K562 (cell line): Measurements from ENCODE around the gene FGFBP2. TPM values are rescaled to one million over a fixed set of nuclear protein-coding genes. Genes with fewer than 3 reads are reported as not detected.

Experiments used
- ATAC-seq: fragments of 200-7000 bp; cut with Tn5 transposase; 3 replicates; pipeline ENCODE4 v1.9.1; 2020; ENCODE audit warnings: moderate library complexity
- BruUV-seq: library from RNA; stranded (reverse); fragments of 400-500 nt; replicated peaks from 2 replicates; lab custom pipeline; 2021; lab: Mats Ljungman, UMichigan
- CTCF ChIA-PET: fragments of 300-600 bp; formaldehyde crosslinking; extraction: SDS; loops from one replicate; lab custom pipeline; 2021; ENCODE audit warnings: low intra/inter-chr PET ratio; lab: Yijun Ruan, JAX
- POLR2A ChIA-PET: fragments of 300-600, 350-650 bp; sonication (Branson Sonifier 250); formaldehyde crosslinking; extraction: SDS; loops from one replicate; lab custom pipeline; 2021; ENCODE audit warnings: antibody characterized with exemption, inconsistent platforms; lab: Yijun Ruan, JAX
- DNase-seq, 4 experiments: peaks; one replicate each; pipeline versions ENCODE4 v3.0.0 to v3.0.0-alpha.2; 2011 to 2018; ENCODE audit warnings: low spot score in 3 of 4, mixed read lengths in 3 of 4; ENCODE audit errors: extremely low read depth in 1 of 4
- FAIRE-seq: peaks from 2 replicates; lab custom pipeline; 2011; peaks lifted over from hg19 to GRCh38; lab: Jason Lieb, UNC
- H2AFZ ChIP-seq: 2 replicates; pipeline ENCODE4 v1.6.0; 2011; ENCODE audit warnings: low read depth, low read length, control low read depth, inconsistent platforms
- H3K27ac ChIP-seq: fragments of 200-600 bp; 3 replicates; pipeline ENCODE4 v1.8.0; 2011; ENCODE audit warnings: low read depth, mild to moderate bottlenecking, control low read depth, inconsistent platforms, low read length, moderate library complexity, mixed read lengths; ENCODE audit errors: extremely low read depth
- H3K27me3 ChIP-seq, 2 experiments: fragments of 300-600 bp in 1 of 2; 2 replicates in 1 of 2; 3 replicates in 1 of 2; pipeline versions ENCODE4 v1.6.0 to v1.8.0; 2011; ENCODE audit warnings: inconsistent platforms in 2 of 2, low read length in 2 of 2, mild to moderate bottlenecking in 1 of 2, mixed read lengths in 1 of 2, moderate library complexity in 1 of 2; ENCODE audit not compliant: control insufficient read depth in 2 of 2, insufficient read depth in 2 of 2
- H3K36me3 ChIP-seq: fragments of 300-600 bp; 3 replicates; pipeline ENCODE4 v1.8.0; 2011; ENCODE audit warnings: mild to moderate bottlenecking, low read length, inconsistent platforms; ENCODE audit not compliant: control insufficient read depth, insufficient read depth
- H3K4me1 ChIP-seq, 2 experiments: fragments of 200-600 bp in 1 of 2; replicated peaks in 1 of 2; 2 replicates in 1 of 2; 3 replicates in 1 of 2; pipeline versions ENCODE4 v1.5.1 to v1.8.0; 2011; ENCODE audit warnings: inconsistent platforms in 2 of 2, low read length in 2 of 2, mild to moderate bottlenecking in 1 of 2, mixed read lengths in 1 of 2, moderate library complexity in 1 of 2; ENCODE audit not compliant: control insufficient read depth in 2 of 2, insufficient read depth in 2 of 2
- H3K4me2 ChIP-seq: 2 replicates; pipeline ENCODE4 v1.6.1; 2011; ENCODE audit warnings: low read length, control low read depth, inconsistent platforms, mixed read lengths; ENCODE audit not compliant: insufficient read depth
- H3K4me3 ChIP-seq: fragments of 200-600 bp; sonication (generic), shearing (Covaris generic); 2 replicates; pipeline ENCODE4 v1.5.1; 2016; ENCODE audit warnings: control low read depth, inconsistent platforms
- H3K79me2 ChIP-seq: fragments of 200-600 bp; 3 replicates; pipeline ENCODE4 v1.8.0; 2011; ENCODE audit warnings: low read length, inconsistent platforms; ENCODE audit not compliant: control insufficient read depth, insufficient read depth
- H3K9ac ChIP-seq, 2 experiments: 2 replicates each; pipeline versions ENCODE4 v1.6.0 to v1.6.1; 2011; ENCODE audit warnings: low read depth in 2 of 2, low read length in 2 of 2, control low read depth in 1 of 2, inconsistent platforms in 1 of 2, mild to moderate bottlenecking in 1 of 2, mixed read lengths in 1 of 2; ENCODE audit not compliant: insufficient read depth in 1 of 2
- H3K9me1 ChIP-seq: one replicate; pipeline ENCODE4 v1.6.0; 2011; ENCODE audit warnings: inconsistent platforms, mild to moderate bottlenecking, low read length, moderate library complexity; ENCODE audit not compliant: control insufficient read depth, insufficient read depth
- H3K9me3 ChIP-seq: replicated peaks from 2 replicates; pipeline ENCODE4 v1.5.1; 2011; ENCODE audit warnings: low read depth, low read length, inconsistent platforms; ENCODE audit not compliant: control insufficient read depth, insufficient read depth
- H4K20me1 ChIP-seq: replicated peaks from 2 replicates; pipeline ENCODE4 v1.6.1; 2011; ENCODE audit warnings: low read length, inconsistent platforms, mixed read lengths; ENCODE audit not compliant: control insufficient read depth, insufficient read depth
- ARID1B ChIP-seq: fragments of 450-650 bp; IDR thresholded peaks from 2 replicates; pipeline ENCODE4 v1.6.1; 2016; ENCODE audit warnings: antibody characterized with exemption, mild to moderate bottlenecking, inconsistent platforms
- ETV5 ChIP-seq: sonication (generic); formaldehyde crosslinking; IDR thresholded peaks from 2 replicates; pipeline ENCODE4 v1.4.0; 2020; ENCODE audit warnings: low read depth, mild to moderate bottlenecking, missing genetic modification reagents
- GABPB2 ChIP-seq: fragments of 250-450 bp; sonication (Bioruptor Pico); conservative IDR thresholded peaks from 2 replicates; pipeline ENCODE4 v1.5.1; 2021; ENCODE audit warnings: mild to moderate bottlenecking
- KLF1 ChIP-seq: fragments of 450-650 bp; IDR thresholded peaks from 2 replicates; pipeline ENCODE4 v1.6.1; 2016; ENCODE audit warnings: missing genetic modification characterization, missing compliant biosample characterization
- PCBP1 ChIP-seq: fragments of 200-400 bp; formaldehyde crosslinking; IDR thresholded peaks from 2 replicates; pipeline ENCODE4 v1.6.1; 2018; ENCODE audit warnings: mild to moderate bottlenecking, low read depth, low read length; ENCODE audit not compliant: poor library complexity, severe bottlenecking
- POLR3G ChIP-seq: IDR thresholded peaks from 2 replicates; pipeline ENCODE4 v1.6.1; 2011; ENCODE audit not compliant: insufficient read length, insufficient replicate concordance; ENCODE audit errors: extremely low read depth
- ZNF232 ChIP-seq: sonication (generic); formaldehyde crosslinking; IDR thresholded peaks from 2 replicates; pipeline ENCODE4 v1.8.0; 2022; ENCODE audit warnings: mild to moderate bottlenecking, missing genetic modification reagents
- ZNF24 ChIP-seq: fragments of 450-650 bp; IDR thresholded peaks from 2 replicates; pipeline ENCODE4 v1.6.1; 2016
- ZNF57 ChIP-seq: fragments of 450-650 bp; formaldehyde crosslinking; IDR thresholded peaks from 2 replicates; pipeline ENCODE4 v1.4.0; 2020; ENCODE audit warnings: mild to moderate bottlenecking, moderate library complexity
- WGBS: fragments of 100-300 bp; shearing (Covaris generic); methylation state at CpG from one replicate; pipeline ENCODE4 v1.1.6; 2016; ENCODE audit warnings: low coverage, mixed read lengths; ENCODE audit not compliant: insufficient coverage; ENCODE audit errors: missing lambda C conversion rate; 5-methylcytosine and 5-hydroxymethylcytosine counted together
- in situ Hi-C: fragments of 300-500 bp; cut with MboI; formaldehyde crosslinking; loops from 4 replicates; pipeline ENCODE4 v1.15.0; 2018; ENCODE audit warnings: inconsistent platforms, mixed read lengths
- intact Hi-C: fragments of 100-400 bp; cut with micrococcal nuclease; formaldehyde crosslinking; loops from 2 replicates; pipeline ENCODE4 v1.14.2; 2022
- polyA plus RNA-seq, 8 experiments: library from polyadenylated mRNA; depleted of rRNA in 4 of 8; stranded (reverse) in 5 of 8; unstranded in 3 of 8; fragments of >200 nt; fragmentation: Nextera tagmentation in 2 of 8; fragmentation: Illumina TruSeq in 1 of 8; extraction: Ambion mirVana in 2 of 8; extraction: Trizol in 1 of 8; gene quantifications; 2 replicates each; pipeline versions ENCODE4 v1.2.1 to v1.2.3, GENCODE V29; 2011 to 2014; ENCODE audit warnings: inconsistent platforms in 1 of 8, missing spikeins in 1 of 8
- total RNA-seq, 7 experiments: library from RNA; depleted of rRNA in 6 of 7; stranded (reverse); fragments of >200 nt in 6 of 7; fragmentation: Illumina TruSeq in 2 of 7; extraction: Trizol in 2 of 7; gene quantifications; 2 replicates each; pipeline versions ENCODE4 v1.2.1 to v1.2.3, GENCODE V29; 2011 to 2021; ENCODE audit warnings: low replicate concordance in 1 of 7
- TF ChIP-seq, protein P1 (sequence below), 2 experiments: fragments of 200-800 bp in 1 of 2; sonication (Bioruptor generic) in 1 of 2; sonication (generic) in 1 of 2; formaldehyde crosslinking in 1 of 2; IDR thresholded peaks in 1 of 2; conservative IDR thresholded peaks in 1 of 2; 2 replicates each; pipeline versions ENCODE4 v1.5.0 to v1.6.1; 2016 to 2020; ENCODE audit warnings: missing compliant biosample characterization in 1 of 2, missing genetic modification characterization in 1 of 2, missing genetic modification reagents in 1 of 2
- TF ChIP-seq, protein P2 (sequence below): fragments of 250-450 bp; sonication (Bioruptor Pico); IDR thresholded peaks from 2 replicates; pipeline ENCODE4 v1.5.0; 2021
- TF ChIP-seq, protein P3 (sequence below): sonication (generic); formaldehyde crosslinking; IDR thresholded peaks from 2 replicates; pipeline ENCODE4 v1.8.0; 2023; ENCODE audit warnings: mild to moderate bottlenecking, missing genetic modification reagents

FGFBP2 gene
- total and polyA plus RNA-seq, 9 of the 15 experiments (the other 6 are each of a cell fraction or from before 2014, with no cell fraction given) = not detected

DNA sequence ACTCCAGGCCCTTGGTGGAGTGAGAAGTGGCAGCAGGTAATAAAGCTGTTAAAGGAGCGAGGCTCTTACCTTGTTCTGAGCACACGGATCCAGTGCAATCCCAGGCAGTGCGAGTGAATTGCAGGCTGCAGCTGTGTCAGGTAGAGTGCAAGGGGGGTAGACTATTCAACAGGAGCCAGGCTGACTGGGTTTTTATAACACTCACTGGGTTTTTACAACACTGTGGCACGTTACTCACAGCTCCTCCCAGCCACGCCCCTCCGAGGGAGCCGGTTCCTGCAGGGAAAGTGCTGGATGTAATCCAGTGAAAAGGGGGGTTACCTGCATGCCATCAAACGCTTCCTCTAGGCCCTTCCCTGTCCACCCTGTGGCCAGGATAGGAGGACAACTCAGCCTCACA, 24.8 kb downstream of the FGFBP2 start:
- H3K27me3 ChIP-seq = peaks cover 0 to 10% of the 10 kb centered on the region in 2 experiments; a peak in 2 of 5 replicates
- BruUV-seq = no TSS peak
- intact Hi-C loops = no loop called here
- TF ChIP-seq GABPB2 (CRISPR knock-in tag) (no peak), ARID1B (no peak), ZNF57 (CRISPR knock-in tag) (no peak), POLR3G (no peak), ZNF24 (no peak), ETV5 (CRISPR knock-in tag) (no peak), KLF1 (no peak), PCBP1 (no peak), ZNF232 (no peak)
- TF ChIP-seq, protein P1, sequence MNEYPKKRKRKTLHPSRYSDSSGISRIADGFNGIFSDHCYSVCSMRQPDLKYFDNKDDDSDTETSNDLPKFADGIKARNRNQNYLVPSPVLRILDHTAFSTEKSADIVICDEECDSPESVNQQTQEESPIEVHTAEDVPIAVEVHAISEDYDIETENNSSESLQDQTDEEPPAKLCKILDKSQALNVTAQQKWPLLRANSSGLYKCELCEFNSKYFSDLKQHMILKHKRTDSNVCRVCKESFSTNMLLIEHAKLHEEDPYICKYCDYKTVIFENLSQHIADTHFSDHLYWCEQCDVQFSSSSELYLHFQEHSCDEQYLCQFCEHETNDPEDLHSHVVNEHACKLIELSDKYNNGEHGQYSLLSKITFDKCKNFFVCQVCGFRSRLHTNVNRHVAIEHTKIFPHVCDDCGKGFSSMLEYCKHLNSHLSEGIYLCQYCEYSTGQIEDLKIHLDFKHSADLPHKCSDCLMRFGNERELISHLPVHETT (CRISPR knock-in tag; conservative IDR thresholded peaks at IDR 0.05 in 1 of 2, IDR thresholded peaks at IDR 0.05 in 1 of 2) = no peak
- TF ChIP-seq, protein P2, sequence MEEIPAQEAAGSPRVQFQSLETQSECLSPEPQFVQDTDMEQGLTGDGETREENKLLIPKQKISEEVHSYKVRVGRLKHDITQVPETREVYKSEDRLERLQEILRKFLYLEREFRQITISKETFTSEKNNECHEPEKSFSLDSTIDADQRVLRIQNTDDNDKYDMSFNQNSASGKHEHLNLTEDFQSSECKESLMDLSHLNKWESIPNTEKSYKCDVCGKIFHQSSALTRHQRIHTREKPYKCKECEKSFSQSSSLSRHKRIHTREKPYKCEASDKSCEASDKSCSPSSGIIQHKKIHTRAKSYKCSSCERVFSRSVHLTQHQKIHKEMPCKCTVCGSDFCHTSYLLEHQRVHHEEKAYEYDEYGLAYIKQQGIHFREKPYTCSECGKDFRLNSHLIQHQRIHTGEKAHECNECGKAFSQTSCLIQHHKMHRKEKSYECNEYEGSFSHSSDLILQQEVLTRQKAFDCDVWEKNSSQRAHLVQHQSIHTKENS (CRISPR knock-in tag) = no peak
- TF ChIP-seq, protein P3, sequence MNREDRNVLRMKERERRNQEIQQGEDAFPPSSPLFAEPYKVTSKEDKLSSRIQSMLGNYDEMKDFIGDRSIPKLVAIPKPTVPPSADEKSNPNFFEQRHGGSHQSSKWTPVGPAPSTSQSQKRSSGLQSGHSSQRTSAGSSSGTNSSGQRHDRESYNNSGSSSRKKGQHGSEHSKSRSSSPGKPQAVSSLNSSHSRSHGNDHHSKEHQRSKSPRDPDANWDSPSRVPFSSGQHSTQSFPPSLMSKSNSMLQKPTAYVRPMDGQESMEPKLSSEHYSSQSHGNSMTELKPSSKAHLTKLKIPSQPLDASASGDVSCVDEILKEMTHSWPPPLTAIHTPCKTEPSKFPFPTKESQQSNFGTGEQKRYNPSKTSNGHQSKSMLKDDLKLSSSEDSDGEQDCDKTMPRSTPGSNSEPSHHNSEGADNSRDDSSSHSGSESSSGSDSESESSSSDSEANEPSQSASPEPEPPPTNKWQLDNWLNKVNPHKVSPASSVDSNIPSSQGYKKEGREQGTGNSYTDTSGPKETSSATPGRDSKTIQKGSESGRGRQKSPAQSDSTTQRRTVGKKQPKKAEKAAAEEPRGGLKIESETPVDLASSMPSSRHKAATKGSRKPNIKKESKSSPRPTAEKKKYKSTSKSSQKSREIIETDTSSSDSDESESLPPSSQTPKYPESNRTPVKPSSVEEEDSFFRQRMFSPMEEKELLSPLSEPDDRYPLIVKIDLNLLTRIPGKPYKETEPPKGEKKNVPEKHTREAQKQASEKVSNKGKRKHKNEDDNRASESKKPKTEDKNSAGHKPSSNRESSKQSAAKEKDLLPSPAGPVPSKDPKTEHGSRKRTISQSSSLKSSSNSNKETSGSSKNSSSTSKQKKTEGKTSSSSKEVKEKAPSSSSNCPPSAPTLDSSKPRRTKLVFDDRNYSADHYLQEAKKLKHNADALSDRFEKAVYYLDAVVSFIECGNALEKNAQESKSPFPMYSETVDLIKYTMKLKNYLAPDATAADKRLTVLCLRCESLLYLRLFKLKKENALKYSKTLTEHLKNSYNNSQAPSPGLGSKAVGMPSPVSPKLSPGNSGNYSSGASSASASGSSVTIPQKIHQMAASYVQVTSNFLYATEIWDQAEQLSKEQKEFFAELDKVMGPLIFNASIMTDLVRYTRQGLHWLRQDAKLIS (CRISPR knock-in tag) = no peak
- H3K9me1 ChIP-seq = no peaks in the 10 kb centered on the region
- 2% methylated on average over 7 of the region's 8 CpGs for WGBS
- H3K4me1 ChIP-seq = no peaks in the 10 kb centered on the region
- CTCF ChIA-PET = no interaction called here
- no peak overlapping the region for H3K4me2 ChIP-seq
- H2AFZ ChIP-seq = no peak overlapping the region
- no peaks in the 10 kb centered on the region for H3K79me2 ChIP-seq
- no peak overlapping the region for H3K9ac ChIP-seq
- no peak overlapping the region for H3K4me3 ChIP-seq
- DNase-seq = no peak
- no peak for FAIRE-seq
- H3K36me3 ChIP-seq = no peaks in the 10 kb centered on the region
- no peak for ATAC-seq
- POLR2A ChIA-PET = no interaction called here
- no peak overlapping the region for H3K27ac ChIP-seq
- H4K20me1 ChIP-seq = no peaks in the 10 kb centered on the region; the same call in 1 of the 2 replicates
- in situ Hi-C loops = no loop called here
- H3K9me3 ChIP-seq = no peaks in the 10 kb centered on the region
